GM21786 (cell line): ENCODE results near the gene SEPTIN5.

Source experiments
- ATAC-seq: cut with Tn5 transposase; IDR thresholded peaks from one replicate; pipeline ENCODE4 v1.9.1; 2021; ENCODE audit not compliant: unreplicated experiment

SEPTIN5 gene

DNA sequence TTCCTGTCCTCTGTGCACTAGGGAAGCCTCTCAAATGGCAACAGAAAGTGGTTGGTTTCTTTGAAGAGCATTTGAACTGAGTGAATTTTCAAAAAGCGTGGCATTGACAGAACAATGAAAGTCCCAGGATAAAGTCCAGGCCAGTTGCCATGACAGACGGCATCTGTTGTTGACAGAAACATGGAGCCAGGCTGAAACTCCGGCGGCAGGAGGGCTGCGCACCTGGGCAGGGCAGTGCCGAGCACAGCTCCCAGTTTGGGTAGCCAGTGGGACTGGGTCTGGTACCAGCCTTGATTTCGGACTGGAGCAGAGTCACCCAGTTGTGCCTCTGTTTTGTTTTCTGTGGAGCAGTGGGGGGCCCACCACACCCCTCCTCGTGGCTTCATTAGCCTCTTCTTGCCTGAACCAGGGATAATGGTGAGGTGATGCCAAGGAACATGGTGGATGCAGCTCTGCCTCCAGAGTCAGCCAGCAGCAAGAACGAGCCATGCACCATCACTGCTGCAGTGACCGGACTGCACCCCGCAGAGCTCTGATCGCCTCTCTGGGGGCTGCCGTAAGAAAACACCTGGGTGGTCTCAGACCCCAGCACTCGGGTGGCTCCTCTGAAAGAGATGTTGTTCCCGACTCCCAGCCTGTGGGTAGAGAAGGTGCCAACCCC lies 9.8 kb upstream of the SEPTIN5 start:
- ATAC-seq, result no peak

DNA sequence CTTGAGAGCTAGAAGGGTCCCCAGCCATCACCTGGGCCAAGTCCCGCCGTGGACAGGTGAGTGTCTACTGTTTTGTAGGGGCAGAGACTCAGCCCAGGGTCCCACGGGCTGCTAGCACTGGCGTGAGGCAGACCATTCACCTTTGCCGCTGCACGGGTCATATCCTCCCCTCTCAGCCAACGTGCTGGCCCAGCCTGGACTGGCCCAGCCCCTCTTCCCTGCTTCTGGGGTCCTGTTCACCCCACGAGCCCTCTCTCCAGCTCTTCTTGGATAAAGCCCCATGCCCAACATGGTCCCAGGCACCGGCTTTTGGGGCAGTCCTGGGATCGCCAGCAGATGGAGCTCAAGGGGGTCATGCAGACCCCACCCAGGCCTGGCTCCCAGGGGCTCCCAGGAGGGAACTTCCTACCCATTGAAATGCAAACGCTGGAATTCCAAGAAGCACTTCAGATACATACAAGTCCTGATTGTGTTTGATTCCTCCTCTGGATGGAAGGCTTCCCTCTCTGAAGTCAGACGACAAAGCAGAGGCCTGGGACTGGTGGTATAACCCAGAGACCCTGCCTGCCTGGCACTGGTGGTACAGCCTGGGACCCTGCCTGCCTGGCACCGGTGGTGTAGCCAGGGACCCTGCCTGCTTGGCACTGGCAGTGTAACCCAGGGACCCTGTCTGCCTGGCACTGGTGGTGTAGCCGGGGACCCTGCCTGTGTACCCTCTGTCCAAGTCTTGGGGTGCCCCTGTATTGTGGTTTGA lies 8.9 kb upstream of the SEPTIN5 start:
- ATAC-seq, result no peak

DNA sequence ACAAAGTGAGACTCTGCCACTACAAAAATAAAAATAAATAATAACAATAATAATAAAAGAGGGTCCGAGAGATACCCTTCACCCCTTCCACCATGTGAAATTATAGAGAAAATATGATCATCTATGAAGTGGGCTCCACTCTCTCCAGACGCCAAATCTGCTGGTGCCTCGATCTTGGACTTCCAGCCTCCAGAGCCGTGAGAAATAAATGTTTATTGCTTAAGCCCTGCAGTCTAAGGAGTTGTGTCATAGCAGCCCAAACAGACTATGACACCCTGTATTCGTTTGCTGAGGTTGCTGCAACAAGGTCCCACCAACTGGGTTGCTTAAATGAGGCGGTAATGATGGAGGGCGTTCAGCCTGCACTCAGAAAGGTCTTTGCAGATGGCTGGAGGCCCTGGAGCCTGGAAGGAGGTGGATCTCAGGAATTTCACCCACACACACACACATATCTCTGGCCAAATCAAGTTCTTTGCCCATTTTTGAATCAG lies 7.6 kb upstream of the SEPTIN5 start:
- ATAC-seq, result no peak

DNA sequence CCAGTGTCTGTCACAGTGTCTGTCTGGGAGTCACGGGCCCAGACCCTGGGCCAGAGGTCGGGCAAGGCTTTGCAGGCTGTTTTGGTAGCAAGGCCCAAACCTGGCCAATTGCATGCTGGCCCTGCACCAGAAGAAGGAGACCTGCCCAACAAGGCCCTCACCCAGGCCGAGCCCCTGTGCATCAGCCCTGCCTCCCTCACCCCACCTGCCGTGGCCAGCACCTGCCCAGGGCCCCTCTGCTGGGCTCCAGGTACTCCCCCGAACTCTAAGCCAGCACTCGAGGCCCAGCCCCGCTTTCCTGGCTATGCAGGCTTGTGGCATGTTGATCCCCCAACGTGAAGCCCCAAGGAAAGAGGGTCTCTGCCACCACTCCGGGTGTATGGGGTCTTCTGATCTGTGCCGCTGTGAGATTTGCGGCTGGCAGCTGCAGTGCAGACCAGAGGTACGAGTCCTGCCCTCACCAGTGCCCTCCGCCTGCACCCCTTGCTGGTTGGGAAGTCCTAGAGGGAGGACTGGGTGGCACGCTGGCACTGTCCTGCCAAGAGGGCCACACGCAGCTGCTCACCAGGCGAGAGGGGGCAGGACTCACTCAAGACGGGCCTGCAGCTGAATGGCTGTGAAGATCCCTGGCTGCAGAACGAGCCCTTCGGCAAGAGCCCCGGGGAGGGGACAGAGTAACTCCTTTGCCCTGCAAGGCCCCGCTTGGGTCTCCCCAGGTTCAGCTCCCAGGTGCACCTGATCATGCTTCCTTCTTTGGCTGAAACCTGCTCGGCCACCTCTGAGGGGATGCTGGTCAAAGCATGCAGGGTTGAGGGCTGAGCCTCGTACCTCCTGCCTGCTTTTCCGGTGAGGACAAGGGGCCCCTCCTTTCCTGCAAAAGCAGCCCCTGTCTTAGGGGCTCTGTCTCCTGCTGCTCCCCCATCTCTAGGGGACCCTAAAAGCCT lies 6.7 kb upstream of the SEPTIN5 start:
- ATAC-seq, result no peak

DNA sequence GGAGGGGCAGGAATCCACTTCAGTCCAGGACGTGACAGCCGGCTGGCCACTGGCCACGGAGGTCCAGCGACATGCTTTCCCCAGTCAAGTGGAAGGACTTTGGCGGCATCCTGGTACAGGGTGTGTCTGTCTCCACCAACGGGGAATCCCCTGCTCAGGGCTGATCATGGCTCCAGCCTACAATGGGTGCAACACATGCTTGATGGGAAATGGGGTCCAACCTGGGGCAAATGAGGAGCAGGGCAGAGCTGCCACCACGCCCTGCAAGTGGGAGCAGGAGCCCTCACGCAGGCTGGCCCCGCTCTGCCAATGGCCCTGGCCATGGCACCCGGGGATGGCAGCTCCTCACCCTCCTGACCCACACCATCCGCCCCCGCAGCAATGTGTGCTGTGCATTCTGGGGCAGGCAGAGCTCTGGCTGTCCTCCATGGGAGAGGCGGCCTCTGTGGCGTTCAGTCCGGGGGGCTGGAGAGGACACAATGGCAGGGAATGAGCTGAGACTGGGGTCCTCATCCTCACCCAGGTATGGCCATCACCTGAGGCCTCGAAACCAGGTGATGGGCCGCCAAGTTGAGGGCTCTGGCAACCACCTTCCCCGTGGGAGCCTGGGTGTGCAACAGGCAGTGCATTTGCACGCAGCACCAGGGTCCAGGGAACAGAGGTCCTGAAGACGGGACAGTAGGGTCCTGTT lies 5.8 kb upstream of the SEPTIN5 start:
- ATAC-seq, result no peak

DNA sequence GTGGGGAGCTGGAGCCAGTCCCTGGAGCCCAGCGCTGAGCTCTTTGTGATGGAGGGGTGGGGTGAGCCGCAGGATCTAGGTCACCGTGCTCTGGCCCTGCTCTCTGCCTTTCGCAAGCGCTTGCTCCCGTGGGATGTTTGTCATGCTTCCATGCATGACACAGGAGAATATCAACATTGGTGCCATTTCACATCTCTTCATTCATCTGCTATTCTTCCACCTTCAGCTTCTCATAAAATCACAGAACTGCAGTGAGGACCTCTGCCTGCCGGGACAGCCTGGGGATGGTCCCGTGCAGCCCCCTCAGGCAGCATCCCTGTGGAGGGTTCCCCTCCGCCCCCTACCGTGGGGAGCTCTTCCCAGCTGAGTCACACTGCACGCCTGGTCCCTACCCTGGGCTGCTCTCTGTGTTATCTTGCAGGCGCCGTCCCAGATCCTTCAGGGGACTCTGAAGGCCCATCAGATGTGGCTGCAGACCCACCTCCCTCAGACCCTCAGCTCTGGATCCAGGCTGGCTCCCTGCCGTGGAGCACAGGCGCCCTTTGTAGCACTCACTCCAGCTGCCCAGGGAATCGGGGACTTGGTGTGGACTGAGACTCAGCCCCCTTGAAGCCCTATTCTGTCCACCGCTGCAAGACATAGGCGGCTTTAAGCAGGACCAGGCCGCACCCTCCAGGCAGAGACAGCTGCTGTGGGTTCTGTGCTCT lies 5.1 kb upstream of the SEPTIN5 start:
- no peak for ATAC-seq

DNA sequence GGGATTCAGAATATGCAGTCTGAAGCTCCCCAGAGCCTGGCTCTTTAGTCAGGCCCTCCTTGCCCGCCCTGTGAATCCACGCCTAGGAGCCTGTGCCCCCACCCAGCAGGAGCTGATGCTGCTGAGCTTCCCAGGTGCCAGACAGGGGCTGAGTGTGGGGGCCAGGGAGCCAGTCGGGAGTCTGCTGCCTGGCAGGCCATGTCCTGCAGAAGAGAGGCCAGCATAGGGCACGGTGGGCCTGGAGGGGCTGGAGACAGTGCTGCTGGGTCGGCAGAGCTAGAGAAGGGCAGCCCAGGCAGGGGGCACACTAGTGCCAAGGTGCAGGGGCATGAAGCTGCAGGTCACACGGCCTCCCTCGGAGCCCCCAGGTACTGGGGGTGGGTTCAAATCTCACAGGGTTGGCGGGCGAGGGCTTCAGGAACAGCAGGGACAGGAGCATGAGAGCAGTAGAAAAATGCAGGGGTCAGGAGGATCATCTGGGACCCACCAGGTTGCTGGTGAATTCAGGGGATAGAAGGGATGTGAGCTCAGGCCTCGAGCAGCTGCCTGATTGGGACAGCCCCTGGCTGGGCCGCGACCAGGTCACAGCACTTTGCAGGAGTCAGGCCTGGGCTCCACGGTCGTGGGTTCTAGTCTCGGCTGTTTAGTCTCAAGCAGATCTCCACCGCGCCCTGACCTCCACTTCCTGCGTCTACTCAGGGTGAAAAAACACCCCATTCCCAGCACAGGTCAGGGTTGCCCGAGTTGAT lies 4.1 kb upstream of the SEPTIN5 start:
- ATAC-seq, result no peak

DNA sequence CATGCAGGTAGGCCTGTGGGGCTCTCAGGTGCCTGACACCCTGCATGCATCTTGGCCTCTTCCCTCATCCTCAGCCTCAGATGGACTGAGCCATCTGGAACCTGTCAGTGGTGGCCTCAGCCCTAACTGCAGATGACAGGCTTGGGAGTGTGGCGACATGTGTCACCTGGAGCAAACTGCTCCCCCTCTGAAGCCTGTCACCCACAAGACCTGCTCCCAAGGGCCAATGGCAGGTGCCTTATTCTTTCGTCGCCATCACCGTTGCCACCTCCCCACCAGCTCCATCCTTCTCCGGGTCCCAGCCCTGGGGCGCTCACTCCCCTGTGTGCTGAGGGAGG lies 3.6 kb upstream of the SEPTIN5 start:
- no peak for ATAC-seq

DNA sequence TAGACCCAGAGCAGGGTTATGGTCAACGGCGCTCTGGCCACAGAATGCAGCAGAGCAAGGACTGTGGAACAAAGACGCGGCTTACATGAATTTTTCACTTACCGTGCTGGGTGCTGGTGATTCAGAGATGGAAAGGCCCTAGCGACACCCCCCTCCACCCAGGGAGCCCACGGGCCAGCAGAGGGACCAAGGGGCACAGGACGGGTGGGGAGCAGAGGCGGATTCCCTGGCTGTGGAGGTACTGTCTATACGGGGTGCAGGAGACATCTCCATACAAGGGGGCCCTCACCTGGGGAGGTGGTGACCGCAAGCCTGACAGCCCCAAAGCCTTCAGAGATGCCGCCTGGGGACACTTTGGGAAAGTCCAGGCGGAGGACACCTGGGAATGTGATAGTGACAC lies 1.1 kb upstream of the SEPTIN5 start:
- no peak for ATAC-seq

DNA sequence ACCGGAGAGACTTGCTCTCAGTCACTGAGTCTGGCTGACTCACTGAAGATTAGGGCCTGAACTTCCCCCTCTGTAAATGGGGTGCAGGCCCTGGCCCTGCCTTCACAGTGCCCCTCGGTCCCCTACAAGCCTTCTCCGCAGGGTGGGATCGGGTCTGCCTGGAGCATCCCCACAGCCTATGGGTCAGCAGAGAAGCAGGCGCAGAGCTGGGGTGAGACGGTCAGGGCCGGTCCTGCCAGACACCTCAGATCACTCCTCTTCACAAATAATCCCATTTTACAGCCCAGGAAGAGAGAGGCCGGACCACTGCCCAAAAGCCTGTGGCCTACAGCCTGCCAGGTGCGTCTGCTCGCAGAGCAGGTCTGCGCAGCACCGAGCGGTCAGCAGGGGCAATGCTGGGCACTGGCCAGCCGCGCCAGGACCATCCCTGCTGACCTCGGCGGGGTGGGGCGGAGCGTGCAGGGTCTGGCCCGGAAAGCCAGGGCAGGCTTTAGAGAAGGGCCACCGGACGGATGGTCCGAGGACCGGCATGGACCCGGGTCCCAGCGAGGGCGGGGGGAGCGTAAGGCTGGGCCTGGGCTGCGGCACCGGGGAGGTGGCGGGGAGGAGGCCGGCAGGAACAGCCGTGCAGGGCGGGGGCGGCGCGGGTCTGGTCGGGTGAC lies 522 bp upstream of the SEPTIN5 start:
- no peak for ATAC-seq

DNA sequence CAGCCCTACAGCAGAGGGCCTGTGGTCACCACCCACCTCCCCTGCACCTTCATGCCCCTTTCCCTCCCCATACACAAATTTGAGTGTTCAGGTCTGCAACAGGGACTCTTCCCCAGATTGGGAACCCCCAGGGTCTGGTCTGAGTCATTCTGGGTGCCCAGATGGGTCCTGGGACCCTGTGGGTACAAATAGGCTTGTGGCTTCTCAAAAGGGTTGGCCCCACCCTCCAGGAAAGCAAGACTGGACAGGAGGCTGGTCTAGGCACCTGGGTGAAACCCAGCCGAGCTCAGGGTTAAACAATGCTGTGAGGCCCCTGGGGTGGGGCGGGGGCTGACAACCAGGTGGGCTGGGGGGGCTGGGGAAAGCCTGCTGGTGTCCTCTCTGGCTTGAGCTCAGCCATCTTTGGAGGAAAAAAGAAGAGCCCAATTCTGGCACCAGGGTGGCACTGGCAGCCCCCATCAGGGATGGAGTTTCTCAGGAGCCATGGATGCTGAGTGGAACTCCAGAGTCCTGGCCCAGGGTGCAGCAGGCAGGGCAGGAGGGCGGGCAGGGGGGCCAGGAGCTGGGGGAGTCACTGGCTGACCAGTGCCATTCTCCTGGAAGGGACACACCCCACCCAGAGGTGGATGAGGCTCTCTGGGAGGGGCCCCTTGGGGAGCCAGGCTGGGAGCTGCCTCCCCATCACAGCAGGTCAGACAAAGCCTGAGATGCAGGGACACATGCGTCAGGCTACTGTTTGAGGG lies 1.1 kb downstream of the SEPTIN5 start:
- no peak for ATAC-seq

DNA sequence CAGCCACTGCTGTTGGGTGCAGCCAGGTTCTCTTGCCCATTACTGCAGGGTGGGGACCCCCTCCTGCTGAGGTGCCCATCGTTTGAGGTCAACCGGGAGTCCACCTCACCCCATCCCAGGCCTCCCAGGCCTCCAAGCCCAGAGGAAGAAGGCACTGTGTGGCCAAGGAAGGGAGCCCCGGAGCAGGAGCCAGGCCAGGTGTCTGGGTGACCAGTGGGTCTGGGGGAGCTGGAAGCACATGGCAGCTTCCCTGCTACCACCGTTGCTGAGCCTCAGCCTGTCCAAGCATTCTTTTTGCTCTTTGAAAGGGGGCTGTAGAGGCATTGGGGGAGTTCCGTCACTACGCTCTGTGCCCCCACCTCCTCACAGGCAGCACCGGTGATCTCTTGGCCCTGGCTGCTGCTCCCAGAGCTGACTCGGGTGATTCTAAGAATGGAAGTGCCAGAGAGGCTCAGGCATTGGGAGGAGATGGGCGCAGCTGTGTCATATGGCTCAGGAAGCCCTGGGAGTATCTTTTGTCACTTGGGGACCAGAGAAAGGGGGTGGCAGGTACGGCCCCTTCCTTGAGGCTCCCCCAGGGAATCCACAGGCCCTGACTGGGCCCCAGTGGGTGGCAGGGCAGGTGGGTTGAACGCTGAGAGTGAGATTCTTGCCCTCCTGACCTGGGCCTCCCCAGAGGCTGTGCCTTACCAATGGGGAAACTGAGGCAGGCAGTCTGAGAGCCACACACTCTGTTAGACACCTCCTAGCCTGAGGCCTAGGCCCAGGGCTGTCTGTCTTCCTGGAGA lies 1.9 kb downstream of the SEPTIN5 start:
- no peak for ATAC-seq

DNA sequence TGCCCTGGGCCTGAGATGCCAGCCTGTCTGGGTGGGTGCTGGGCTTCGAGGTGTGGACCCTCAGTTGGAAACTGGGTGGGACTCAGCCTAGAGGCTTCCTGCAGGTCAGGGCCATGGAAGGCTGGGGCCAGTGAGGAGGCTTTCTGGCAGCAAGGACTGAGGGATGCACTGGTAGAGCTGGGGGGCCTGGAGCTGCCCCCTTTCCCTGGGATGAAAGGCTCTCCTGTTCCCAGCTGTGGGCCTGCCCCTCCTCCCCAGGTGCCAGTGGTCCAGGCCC lies 2.5 kb downstream of the SEPTIN5 start:
- no peak for ATAC-seq

DNA sequence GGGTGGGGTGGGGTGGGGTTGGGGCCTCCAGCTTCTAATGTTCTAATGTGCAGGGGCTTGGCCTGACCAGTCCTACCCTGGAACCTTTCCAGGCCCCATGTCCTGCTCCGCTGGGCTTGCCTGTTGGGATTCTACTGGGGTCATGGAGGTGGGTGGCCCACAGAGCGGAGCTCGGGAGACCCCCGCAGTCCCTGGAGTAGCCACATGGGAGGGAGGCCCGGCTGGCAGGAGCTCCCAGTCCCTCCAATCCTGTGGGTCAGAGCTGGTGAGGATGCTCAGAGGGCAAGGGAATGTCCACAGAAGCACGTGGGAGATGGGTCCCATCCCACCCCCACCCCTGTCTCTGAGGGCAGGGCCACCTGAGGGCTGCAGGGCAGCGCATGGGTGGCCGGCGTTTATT lies 2.9 kb downstream of the SEPTIN5 start:
- ATAC-seq, result no peak

DNA sequence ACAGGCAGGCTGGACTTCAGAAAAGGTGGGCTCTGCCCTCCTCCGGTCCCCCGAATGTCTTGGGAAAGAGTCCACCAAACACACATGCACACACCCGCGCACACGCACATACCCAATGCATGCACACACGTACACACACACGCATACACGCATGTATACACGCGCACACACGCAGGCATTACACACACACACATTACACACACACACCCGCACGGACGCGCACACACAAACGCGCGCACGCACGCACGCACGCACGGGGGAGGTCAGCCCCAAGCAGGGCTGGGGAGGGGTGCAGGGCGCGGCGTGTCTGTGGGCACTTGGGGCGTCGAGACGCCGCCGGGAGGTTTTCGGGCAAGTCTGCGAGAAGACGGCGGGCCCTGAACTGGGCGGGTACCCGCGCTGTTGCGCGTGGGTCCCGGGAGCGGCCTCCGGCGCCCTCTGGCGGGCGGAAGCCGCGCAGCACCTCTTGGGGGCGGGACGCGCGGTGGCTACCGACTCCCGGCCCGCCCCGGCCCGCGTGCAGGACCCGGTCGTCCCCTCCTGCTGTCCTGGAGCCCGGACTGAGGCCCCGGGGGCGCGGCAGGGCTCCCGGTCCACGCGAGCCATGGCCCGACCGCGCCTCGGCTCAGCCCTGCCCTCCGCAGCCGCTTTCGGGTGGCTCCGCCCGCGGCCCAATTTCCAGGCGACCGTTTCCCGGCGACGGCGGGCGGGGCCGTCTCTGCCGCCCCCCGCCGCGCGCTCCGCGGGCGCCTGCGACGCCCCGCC lies 3.6 kb downstream of the SEPTIN5 start:
- ATAC-seq, result peak; percentile 52

DNA sequence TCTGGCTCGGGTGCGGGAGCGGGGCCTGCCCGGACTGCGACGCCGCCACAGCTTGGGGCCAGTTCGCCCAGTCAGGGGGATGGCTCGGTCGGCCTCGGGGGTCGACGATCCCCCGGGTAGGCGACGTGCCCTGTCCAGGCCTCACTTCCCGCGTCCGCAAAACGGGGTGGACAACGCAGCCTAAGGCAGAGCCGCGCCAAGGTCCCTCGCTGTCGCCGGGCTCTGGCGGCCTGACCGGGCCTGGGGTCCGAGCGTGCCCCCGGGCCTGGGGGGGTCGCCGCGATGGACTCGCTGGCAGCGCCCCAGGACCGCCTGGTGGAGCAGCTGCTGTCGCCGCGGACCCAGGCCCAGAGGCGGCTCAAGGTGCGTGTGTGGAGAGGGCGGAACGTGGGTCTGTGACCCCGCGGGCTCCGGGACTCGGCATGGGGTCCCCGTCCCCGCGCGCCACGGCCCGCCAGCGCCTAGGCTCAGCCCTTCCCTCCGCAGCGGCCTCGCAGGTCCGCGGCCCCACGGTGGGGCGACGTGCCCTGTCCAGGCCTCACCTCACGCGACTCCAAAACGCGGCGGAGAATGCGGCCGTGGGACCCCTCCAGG lies 4.2 kb downstream of the SEPTIN5 start:
- ATAC-seq, result no peak

DNA sequence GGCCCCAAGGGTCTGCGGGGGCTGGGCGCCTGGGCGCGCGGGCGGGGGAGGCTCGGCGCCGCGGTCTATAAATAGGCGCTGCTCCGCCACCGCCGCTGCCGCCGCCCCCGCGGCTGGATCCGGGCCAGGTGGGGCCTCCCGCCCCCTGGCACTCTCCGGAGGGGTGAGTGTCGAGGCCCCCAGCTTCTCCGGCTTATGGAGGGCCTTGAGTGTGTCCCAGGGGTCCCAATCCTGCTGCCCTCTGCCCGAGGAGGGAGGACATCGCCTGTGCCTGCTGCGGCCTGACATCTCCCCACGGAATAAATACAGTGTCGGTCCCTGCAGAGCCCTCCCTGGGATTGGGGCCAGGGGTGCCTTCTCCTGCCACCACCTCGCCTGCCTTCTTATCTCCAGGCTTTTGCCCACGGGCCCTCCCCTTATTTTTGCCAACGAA lies 4.8 kb downstream of the SEPTIN5 start:
- no peak for ATAC-seq
